ENCODE results near the gene ZNF697. TPM values are rescaled to one million over a fixed set of nuclear protein-coding genes. Genes with fewer than 3 reads are reported as not detected.

ZNF697 gene
- polyA plus RNA-seq, 1 donor (not counting 4 experiments of a cell fraction or from before 2014, with no cell fraction given) = 4.7 TPM

- Histone ChIP-seq H2AFZ (ENCODE audit: control insufficient read depth, low read length) (no peak overlapping the region), H3K4me2 (ENCODE audit: control insufficient read depth, extremely low read depth, insufficient read depth, low read depth, low read length) (no peak overlapping the region), H3K36me3 (ENCODE audit: control insufficient read depth in 2 of 2, extremely low read depth in 1 of 2, insufficient read depth in 2 of 2, low read length in 2 of 2) (peaks cover 1 to 2% of the 10 kb centered on the region in 2 experiments), H3K4me1 (ENCODE audit: control insufficient read depth, extremely low read depth, insufficient read depth, low read length) (peaks cover 4% of the 10 kb centered on the region), H3K9me3 (ENCODE audit: control insufficient read depth, low read depth, low read length) (no peaks in the 10 kb centered on the region), H3K79me2 (ENCODE audit: control insufficient read depth, insufficient read depth, low read length) (peaks cover 43% of the 10 kb centered on the region), H3K27ac (ENCODE audit: control insufficient read depth, insufficient read depth, low read length) (no peak overlapping the region), H3K4me3 (ENCODE audit: control insufficient read depth in 2 of 3, extremely low read depth in 1 of 3, insufficient read depth in 2 of 3, low read depth in 1 of 3, low read length in 3 of 3) (no peak overlapping the region), H4K20me1 (ENCODE audit: control insufficient read depth, extremely low read depth, insufficient read depth, low read length) (no peaks in the 10 kb centered on the region), H3K9me1 (ENCODE audit: control insufficient read depth, extremely low read depth, insufficient read depth, low read length) (no peaks in the 10 kb centered on the region), H3K9ac (ENCODE audit: control insufficient read depth, extremely low read depth, insufficient read depth, low read length) (no peak overlapping the region), H3K27me3 (ENCODE audit: control insufficient read depth, extremely low read depth, insufficient read depth, low read length) (no peaks in the 10 kb centered on the region)
- no peak for FAIRE-seq
- DNase-seq (ENCODE audit: low read depth, low spot score) = no peak
- dilution Hi-C loops (cut with MboI; ENCODE audit: extremely low pct_ligation_motif_present, low sequenced_read_pairs) = no loop called here
- no peak for TF ChIP-seq CTCF (optimal IDR thresholded peaks at IDR 0.05 in 1 of 3, IDR thresholded peaks at IDR 0.05 in 1 of 3, conservative IDR thresholded peaks at IDR 0.05 in 1 of 3; ENCODE audit: extremely low read depth in 1 of 3, insufficient read depth in 2 of 3, low read length in 3 of 3)
- TF ChIP-seq EZH2 (IDR thresholded peaks at IDR 0.05; ENCODE audit: low read length) = no peak
Observed at GRCh38 chr1:119637710-119638109, 10.4 kb downstream of the ZNF697 start.

DNA sequence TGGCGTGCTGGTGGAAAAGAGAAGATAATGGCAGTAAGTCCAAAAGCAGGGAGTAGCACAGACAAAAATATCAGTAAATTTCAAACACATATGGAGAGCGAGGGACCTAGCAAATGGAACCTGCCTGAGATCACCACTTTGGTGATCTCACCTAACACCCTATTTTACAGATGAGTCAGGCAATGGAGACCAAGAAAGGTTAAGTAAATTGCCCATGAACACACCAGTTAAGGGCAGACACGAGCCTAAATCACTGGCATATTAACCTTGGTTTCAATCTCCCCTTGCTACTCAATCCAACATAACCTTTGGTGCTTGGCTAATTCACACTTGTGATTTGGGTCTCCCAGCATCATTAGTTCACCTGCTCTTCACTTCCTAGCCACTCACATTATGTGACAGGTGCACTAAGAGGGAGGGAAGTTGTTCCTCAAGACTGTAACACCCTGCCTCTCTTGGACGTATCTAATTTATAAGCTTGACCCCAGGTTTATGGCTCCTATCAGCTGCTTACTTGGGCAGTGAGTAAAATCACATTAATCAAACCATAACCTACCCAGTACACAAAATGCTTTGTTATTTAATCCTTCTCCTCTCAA lies 11.5 kb downstream of the ZNF697 start:
- Histone ChIP-seq H3K9ac (ENCODE audit: control insufficient read depth, extremely low read depth, insufficient read depth, low read length) (no peak overlapping the region), H3K79me2 (ENCODE audit: control insufficient read depth, insufficient read depth, low read length) (peaks cover 41% of the 10 kb centered on the region), H3K4me1 (ENCODE audit: control insufficient read depth, extremely low read depth, insufficient read depth, low read length) (peaks cover 13% of the 10 kb centered on the region), H3K4me2 (ENCODE audit: control insufficient read depth, extremely low read depth, insufficient read depth, low read depth, low read length) (no peak overlapping the region), H3K36me3 (ENCODE audit: control insufficient read depth in 2 of 2, extremely low read depth in 1 of 2, insufficient read depth in 2 of 2, low read length in 2 of 2) (peaks cover 1 to 2% of the 10 kb centered on the region in 2 experiments), H2AFZ (ENCODE audit: control insufficient read depth, low read length) (no peak overlapping the region), H3K4me3 (ENCODE audit: control insufficient read depth in 2 of 3, extremely low read depth in 1 of 3, insufficient read depth in 2 of 3, low read depth in 1 of 3, low read length in 3 of 3) (no peak overlapping the region), H4K20me1 (ENCODE audit: control insufficient read depth, extremely low read depth, insufficient read depth, low read length) (peaks cover 3% of the 10 kb centered on the region), H3K9me3 (ENCODE audit: control insufficient read depth, low read depth, low read length) (no peaks in the 10 kb centered on the region), H3K9me1 (ENCODE audit: control insufficient read depth, extremely low read depth, insufficient read depth, low read length) (no peaks in the 10 kb centered on the region), H3K27ac (ENCODE audit: control insufficient read depth, insufficient read depth, low read length) (peak overlapping the region; percentile 22), H3K27me3 (ENCODE audit: control insufficient read depth, extremely low read depth, insufficient read depth, low read length) (no peaks in the 10 kb centered on the region)
- TF ChIP-seq CTCF (optimal IDR thresholded peaks at IDR 0.05 in 1 of 3, IDR thresholded peaks at IDR 0.05 in 1 of 3, conservative IDR thresholded peaks at IDR 0.05 in 1 of 3; ENCODE audit: extremely low read depth in 1 of 3, insufficient read depth in 2 of 3, low read length in 3 of 3) (no peak), EZH2 (IDR thresholded peaks at IDR 0.05; ENCODE audit: low read length) (no peak)
- dilution Hi-C loops (cut with MboI; ENCODE audit: extremely low pct_ligation_motif_present, low sequenced_read_pairs) = no loop called here
- FAIRE-seq (no peak), DNase-seq (ENCODE audit: low read depth, low spot score) (no peak)

Data from keratinocyte (primary cell).